ENCODE measurements around the gene FBXO33.

The FBXO33 gene

DNA sequence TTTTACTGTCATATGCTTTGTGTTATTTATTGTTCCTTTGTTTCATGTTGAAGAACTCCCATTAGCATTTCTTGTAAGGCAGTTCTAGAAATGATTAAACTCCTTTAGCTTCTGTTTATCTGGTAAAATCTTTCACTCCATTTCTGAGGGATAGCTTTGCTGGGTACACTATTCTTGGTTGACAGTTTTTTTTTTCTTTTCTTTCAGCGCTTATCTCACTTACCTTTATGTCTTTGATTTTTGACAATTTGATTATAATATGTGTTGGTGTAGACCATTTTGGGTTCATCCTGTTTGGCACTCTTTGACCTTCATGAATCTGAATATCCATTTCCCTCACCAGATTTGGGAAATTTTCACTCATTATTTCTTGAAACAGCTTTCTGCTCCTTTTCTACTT is 16.2 kb downstream of the FBXO33 start:
- DNase-seq (ENCODE audit: low spot score), result no peak
- TF ChIP-seq, protein P1, sequence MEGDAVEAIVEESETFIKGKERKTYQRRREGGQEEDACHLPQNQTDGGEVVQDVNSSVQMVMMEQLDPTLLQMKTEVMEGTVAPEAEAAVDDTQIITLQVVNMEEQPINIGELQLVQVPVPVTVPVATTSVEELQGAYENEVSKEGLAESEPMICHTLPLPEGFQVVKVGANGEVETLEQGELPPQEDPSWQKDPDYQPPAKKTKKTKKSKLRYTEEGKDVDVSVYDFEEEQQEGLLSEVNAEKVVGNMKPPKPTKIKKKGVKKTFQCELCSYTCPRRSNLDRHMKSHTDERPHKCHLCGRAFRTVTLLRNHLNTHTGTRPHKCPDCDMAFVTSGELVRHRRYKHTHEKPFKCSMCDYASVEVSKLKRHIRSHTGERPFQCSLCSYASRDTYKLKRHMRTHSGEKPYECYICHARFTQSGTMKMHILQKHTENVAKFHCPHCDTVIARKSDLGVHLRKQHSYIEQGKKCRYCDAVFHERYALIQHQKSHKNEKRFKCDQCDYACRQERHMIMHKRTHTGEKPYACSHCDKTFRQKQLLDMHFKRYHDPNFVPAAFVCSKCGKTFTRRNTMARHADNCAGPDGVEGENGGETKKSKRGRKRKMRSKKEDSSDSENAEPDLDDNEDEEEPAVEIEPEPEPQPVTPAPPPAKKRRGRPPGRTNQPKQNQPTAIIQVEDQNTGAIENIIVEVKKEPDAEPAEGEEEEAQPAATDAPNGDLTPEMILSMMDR (IDR thresholded peaks at IDR 0.05; ENCODE audit: extremely low read depth, missing control alignments), result no peak

GRCh38 chr14:39406560-39406959 is 25.7 kb downstream of the FBXO33 start:
- no peak for DNase-seq (ENCODE audit: low spot score)
- TF ChIP-seq, protein P1 (IDR thresholded peaks at IDR 0.05; ENCODE audit: extremely low read depth, missing control alignments), result no peak

DNA sequence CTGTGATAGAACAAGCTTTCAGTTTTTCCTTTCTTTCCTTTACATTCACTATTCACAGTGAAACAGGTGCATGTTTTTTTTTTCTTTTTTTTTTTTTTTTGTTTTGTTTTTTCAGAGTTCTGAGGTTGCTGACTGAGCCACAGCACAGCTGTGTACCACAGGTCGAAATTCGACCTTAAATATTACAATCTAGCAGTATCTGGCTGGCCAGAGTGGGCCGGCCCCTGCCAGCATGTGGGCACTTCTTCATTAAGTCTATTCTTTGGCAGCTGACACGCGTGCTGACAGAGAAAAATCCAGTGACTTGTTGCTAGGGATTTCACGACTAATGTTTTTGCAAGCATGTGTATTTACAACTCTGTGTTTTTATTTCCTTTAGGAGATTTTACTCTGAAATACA is 33.9 kb downstream of the FBXO33 start:
- TF ChIP-seq, protein P1 (IDR thresholded peaks at IDR 0.05; ENCODE audit: extremely low read depth, missing control alignments), result no peak
- no peak for DNase-seq (ENCODE audit: low spot score)

- no peak for DNase-seq (ENCODE audit: low spot score)
- TF ChIP-seq, protein P1 (IDR thresholded peaks at IDR 0.05; ENCODE audit: extremely low read depth, missing control alignments), result no peak
Observed at GRCh38 chr14:39396448-39396847, 35.8 kb downstream of the FBXO33 start.

DNA sequence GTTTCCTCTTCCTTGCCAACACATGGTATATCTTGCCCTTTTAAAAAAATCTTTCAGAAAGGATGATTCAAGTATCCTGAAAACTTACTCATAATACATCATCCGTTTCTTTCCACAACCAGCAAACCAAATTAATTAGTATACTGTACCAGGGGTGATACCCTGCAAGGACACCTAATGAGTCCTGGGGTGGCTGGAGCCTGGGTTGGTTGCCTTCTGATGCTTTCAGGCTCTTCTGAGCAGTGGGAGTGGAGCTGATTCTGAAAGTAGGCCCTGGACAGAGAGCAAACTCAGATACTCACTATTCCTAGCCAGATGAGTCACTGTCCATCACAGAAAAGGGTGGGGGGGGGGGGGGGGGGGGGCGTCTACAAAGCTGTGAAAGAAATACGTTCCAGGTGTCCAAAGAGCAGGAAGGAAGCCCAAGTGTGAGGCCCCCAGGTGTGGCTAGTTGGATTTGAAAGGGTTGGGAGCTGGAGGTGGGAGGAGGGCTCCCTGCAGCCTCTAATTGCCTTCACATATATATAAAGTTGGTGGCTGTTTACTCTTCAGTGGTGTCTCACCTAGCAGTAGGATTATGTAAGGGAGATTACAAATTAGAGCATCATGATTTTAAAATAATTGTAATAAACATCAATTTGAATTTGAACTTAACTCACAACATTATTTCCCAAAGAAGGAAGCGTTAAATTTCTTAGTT is 36.5 kb downstream of the FBXO33 start:
- no peak for DNase-seq (ENCODE audit: low spot score)
- TF ChIP-seq, protein P1 (IDR thresholded peaks at IDR 0.05; ENCODE audit: extremely low read depth, missing control alignments), result no peak

DNA sequence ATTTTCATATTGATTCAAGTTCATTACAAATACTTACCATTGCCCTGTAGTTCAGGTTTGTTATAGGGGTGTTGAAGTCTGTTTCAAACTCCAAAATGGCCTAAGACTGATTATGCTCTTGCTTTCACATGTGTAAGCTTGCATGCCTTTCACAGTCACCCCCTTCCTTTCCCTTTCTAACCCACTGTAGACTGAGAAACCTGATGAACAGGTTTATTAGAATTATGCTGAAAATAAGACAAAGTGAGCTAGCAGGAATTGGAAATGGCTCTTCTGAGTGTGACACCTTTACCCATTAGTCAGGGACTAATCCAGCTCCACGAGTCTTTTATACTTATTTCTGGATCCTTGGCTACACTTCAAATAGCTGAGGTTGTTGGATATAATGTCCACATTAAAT is 38.9 kb downstream of the FBXO33 start:
- TF ChIP-seq, protein P1 (IDR thresholded peaks at IDR 0.05; ENCODE audit: extremely low read depth, missing control alignments), result no peak
- DNase-seq (ENCODE audit: low spot score), result no peak

DNA sequence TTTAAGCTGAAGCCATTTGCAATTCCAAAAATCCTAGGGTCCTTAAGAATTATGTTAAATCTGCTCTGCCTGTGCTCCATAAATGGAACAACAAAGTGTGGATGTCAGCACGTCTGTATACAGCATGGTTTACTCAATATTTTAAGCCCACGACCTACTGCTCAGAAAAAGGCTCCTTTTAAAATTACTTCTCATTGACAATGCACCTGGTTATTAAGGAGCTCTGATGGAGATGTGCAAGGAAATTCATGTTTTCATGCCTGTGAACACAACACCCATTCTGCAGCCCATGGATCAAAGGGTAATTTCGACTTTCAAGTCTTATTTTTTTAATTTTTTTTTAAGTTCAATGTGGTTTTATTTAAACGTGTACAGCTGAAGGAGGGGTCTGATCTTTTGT is 48.1 kb downstream of the FBXO33 start:
- TF ChIP-seq, protein P1 (IDR thresholded peaks at IDR 0.05; ENCODE audit: extremely low read depth, missing control alignments), result no peak
- DNase-seq (ENCODE audit: low spot score), result no peak

Measured in GM20000 (cell line).